GM23338 (cell line): ENCODE measurements around the gene AMZ1. TPM values are rescaled to one million over a fixed set of nuclear protein-coding genes. Genes with fewer than 3 reads are reported as not detected.
A peak's percentile ranks its signal among the peaks of the same experiment; 100 is the strongest.
"Not testable (repeated sequence)": the region's sequence is repeated elsewhere in the genome, so short reads cannot be mapped to it uniquely, and the experiment has no call there.

ENCODE experiments used
- ATAC-seq: fragments of 200-7000 bp; cut with Tn5 transposase; 3 replicates; pipeline ENCODE4 v1.9.1; 2020
- DNase-seq: peaks from one replicate; pipeline ENCODE4 v3.0.0-alpha.2; 2015; ENCODE audit warnings: low spot score
- H2AFZ ChIP-seq: fragments of 200-600 bp; sonication (generic); 2 replicates; pipeline ENCODE4 v1.8.0; 2016; ENCODE audit warnings: antibody characterized with exemption, mild to moderate bottlenecking, moderate library complexity
- H3F3A ChIP-seq: fragments of 200-600 bp; sonication (generic); replicated peaks from 2 replicates; pipeline ENCODE4 v1.8.0; 2017; ENCODE audit warnings: antibody characterized with exemption, mixed run types, low read depth
- H3K27ac ChIP-seq: fragments of 200-600 bp; sonication (generic); 2 replicates; pipeline ENCODE4 v1.6.1; 2016; ENCODE audit warnings: low read depth
- H3K27me3 ChIP-seq: fragments of 200-600 bp; sonication (generic); 2 replicates; pipeline ENCODE4 v1.8.0; 2016; ENCODE audit warnings: mild to moderate bottlenecking, mixed run types, moderate library complexity; ENCODE audit not compliant: insufficient read depth
- H3K36me3 ChIP-seq: fragments of 200-600 bp; sonication (generic); 2 replicates; pipeline ENCODE4 v1.8.0; 2016; ENCODE audit warnings: mild to moderate bottlenecking; ENCODE audit not compliant: insufficient read depth
- H3K4me1 ChIP-seq: fragments of 200-600 bp; sonication (generic); 2 replicates; pipeline ENCODE4 v1.8.0; 2016; ENCODE audit warnings: mild to moderate bottlenecking, moderate library complexity; ENCODE audit not compliant: insufficient read depth
- H3K4me2 ChIP-seq: fragments of 200-600 bp; sonication (generic); 2 replicates; pipeline ENCODE4 v1.7.1; 2017; ENCODE audit warnings: mixed run types
- H3K4me3 ChIP-seq: fragments of 200-600 bp; sonication (generic); 2 replicates; pipeline ENCODE4 v1.6.1; 2016; ENCODE audit warnings: mixed run types
- H3K79me2 ChIP-seq: fragments of 200-600 bp; sonication (generic); replicated peaks from 2 replicates; pipeline ENCODE4 v1.8.0; 2017; ENCODE audit warnings: mild to moderate bottlenecking; ENCODE audit not compliant: insufficient read depth
- H3K9me2 ChIP-seq: fragments of 200-600 bp; sonication (generic); 2 replicates; pipeline ENCODE4 v1.8.0; 2017; ENCODE audit not compliant: insufficient read depth
- H4K20me1 ChIP-seq: fragments of 200-600 bp; sonication (generic); replicated peaks from 2 replicates; pipeline ENCODE4 v1.8.0; 2017; ENCODE audit warnings: mild to moderate bottlenecking; ENCODE audit not compliant: insufficient read depth
- H3K27ac Mint-ChIP-seq: 2 replicates; pipeline ENCODE4 v1.8.0; 2020; ENCODE audit warnings: inconsistent platforms, mild to moderate bottlenecking, moderate library complexity, mixed read lengths
- H3K27me3 Mint-ChIP-seq: 3 replicates; pipeline ENCODE4 v1.8.0; 2022; ENCODE audit warnings: low read depth, mild to moderate bottlenecking, moderate library complexity, mixed read lengths, inconsistent platforms; ENCODE audit not compliant: insufficient read depth, poor library complexity
- H3K36me3 Mint-ChIP-seq: 3 replicates; pipeline ENCODE4 v1.8.0; 2021; ENCODE audit warnings: low read depth, mild to moderate bottlenecking, inconsistent platforms, moderate library complexity, mixed read lengths
- H3K4me1 Mint-ChIP-seq: 3 replicates; pipeline ENCODE4 v1.8.0; 2020; ENCODE audit warnings: mild to moderate bottlenecking, inconsistent platforms, mixed read lengths
- H3K4me3 Mint-ChIP-seq: 3 replicates; pipeline ENCODE4 v1.8.0; 2021; ENCODE audit warnings: moderate library complexity, mild to moderate bottlenecking, inconsistent platforms, mixed read lengths
- H3K9me3 Mint-ChIP-seq: 3 replicates; pipeline ENCODE4 v1.8.0; 2020; ENCODE audit warnings: moderate library complexity, mild to moderate bottlenecking, inconsistent platforms, mixed read lengths
- EZH2 ChIP-seq: fragments of 200-600 bp; sonication (generic); IDR thresholded peaks from one replicate; pipeline ENCODE4 v1.8.0; 2017; ENCODE audit warnings: antibody characterized with exemption, mild to moderate bottlenecking, low read depth; ENCODE audit not compliant: unreplicated experiment
- EZH2phosphoT487 ChIP-seq: fragments of 200-600 bp; sonication (generic); IDR thresholded peaks from one replicate; pipeline ENCODE4 v1.8.1; 2018; ENCODE audit warnings: antibody characterized with exemption; ENCODE audit not compliant: unreplicated experiment
- POLR2AphosphoS5 ChIP-seq: IDR thresholded peaks from 2 replicates; pipeline ENCODE4 v1.6.1; 2016; ENCODE audit warnings: antibody characterized with exemption, low read depth
- ZNF114 ChIP-seq: fragments of 250-450 bp; sonication (Bioruptor Pico); IDR thresholded peaks from 2 replicates; pipeline ENCODE4 v1.5.0; 2020; ENCODE audit warnings: mild to moderate bottlenecking, moderate library complexity
- ZNF331 ChIP-seq: fragments of 250-450 bp; sonication (Bioruptor Pico); IDR thresholded peaks from 2 replicates; pipeline ENCODE4 v1.5.0; 2020; ENCODE audit warnings: low read depth, mild to moderate bottlenecking, moderate library complexity
- polyA plus RNA-seq: library from polyadenylated mRNA; unstranded; fragments of >200 nt; fragmentation: Nextera tagmentation; extraction: Ambion mirVana; gene quantifications from 2 replicates; pipeline ENCODE4 v1.2.1, GENCODE V29; 2016
- total RNA-seq: library from RNA; depleted of rRNA; stranded (reverse); fragments of >200 nt; shearing (Covaris generic); gene quantifications from 2 replicates; pipeline ENCODE4 v1.2.3, GENCODE V29; 2014
- TF ChIP-seq, protein P1 (sequence below): IDR thresholded peaks from 2 replicates; pipeline ENCODE4 v1.6.1; 2016; ENCODE audit warnings: antibody characterized with exemption
- TF ChIP-seq, protein P2 (sequence below): fragments of 250-450 bp; sonication (Bioruptor Pico); IDR thresholded peaks from 2 replicates; pipeline ENCODE4 v1.5.0; 2020; ENCODE audit warnings: mild to moderate bottlenecking, moderate library complexity
- TF ChIP-seq, protein P3 (sequence below): IDR thresholded peaks from one replicate; pipeline ENCODE4 v1.6.1; 2018; ENCODE audit warnings: antibody characterized with exemption; ENCODE audit not compliant: unreplicated experiment
- TF ChIP-seq, protein P4 (sequence below), 2 experiments: fragments of 200-600 bp in 1 of 2; sonication (generic) in 1 of 2; conservative IDR thresholded peaks; 2 replicates each; pipeline versions ENCODE4 v1.5.1 to v1.6.1; 2016 to 2017; ENCODE audit warnings: antibody characterized with exemption in 2 of 2, low read depth in 2 of 2, mild to moderate bottlenecking in 2 of 2, moderate library complexity in 1 of 2

AMZ1 gene
- total and polyA plus RNA-seq, 2 experiments from 2014 or later, result 0.73 to 4.5 TPM

DNA sequence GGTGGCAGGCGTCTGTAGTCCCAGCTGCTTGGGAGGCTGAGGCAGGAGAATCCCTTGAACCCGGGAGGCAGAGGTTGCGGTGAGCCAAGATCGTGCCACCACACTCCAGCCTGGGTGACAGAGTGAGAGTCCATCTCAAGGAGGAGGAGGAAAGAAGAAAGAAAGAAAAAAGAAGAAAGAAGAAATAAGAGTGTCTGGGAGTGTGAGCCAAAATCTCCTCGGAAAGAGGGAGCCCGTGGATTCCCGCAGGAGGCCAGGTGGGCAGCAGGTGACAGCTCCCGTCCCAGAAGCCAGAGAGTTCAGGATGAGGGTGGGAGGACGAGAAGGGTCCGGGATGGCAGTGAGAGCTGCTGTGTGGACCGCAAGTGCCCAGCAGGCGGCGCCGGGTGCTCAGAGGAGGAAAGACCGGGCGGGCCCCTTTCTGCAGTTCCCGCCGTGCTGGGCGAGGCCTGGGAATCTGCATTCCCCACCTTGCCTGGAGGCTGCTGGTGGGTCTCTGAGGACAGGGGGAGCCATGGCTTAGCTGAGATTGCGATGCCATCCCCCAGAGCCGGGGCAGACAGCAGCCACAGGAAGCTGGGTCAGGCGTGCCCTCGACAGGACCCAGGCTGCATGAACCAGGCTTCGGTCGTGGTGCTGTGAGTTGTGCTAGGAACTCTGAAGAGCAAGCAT, 17.1 kb upstream of the AMZ1 start:
- no peak overlapping the region; the same call in 1 of the 2 replicates for H2AFZ ChIP-seq
- Mint-ChIP-seq H3K4me1 (no peaks in the 10 kb centered on the region; the same call in 2 of the 3 replicates), H3K9me3 (peaks cover 4% of the 10 kb centered on the region; the same call in 1 of the 3 replicates), H3K27ac (no peak overlapping the region), H3K36me3 (no peaks in the 10 kb centered on the region; the same call in 2 of the 3 replicates), H3K4me3 (no peak overlapping the region), H3K27me3 (peaks cover 21% of the 10 kb centered on the region)
- H3K79me2 ChIP-seq, result no peaks in the 10 kb centered on the region
- no peaks in the 10 kb centered on the region for H3K36me3 ChIP-seq
- no peak overlapping the region for H3K4me3 ChIP-seq
- no peak overlapping the region for H3K4me2 ChIP-seq
- H3K9me2 ChIP-seq, result no peaks in the 10 kb centered on the region
- no peaks in the 10 kb centered on the region for H3K27me3 ChIP-seq
- TF ChIP-seq, protein P1, sequence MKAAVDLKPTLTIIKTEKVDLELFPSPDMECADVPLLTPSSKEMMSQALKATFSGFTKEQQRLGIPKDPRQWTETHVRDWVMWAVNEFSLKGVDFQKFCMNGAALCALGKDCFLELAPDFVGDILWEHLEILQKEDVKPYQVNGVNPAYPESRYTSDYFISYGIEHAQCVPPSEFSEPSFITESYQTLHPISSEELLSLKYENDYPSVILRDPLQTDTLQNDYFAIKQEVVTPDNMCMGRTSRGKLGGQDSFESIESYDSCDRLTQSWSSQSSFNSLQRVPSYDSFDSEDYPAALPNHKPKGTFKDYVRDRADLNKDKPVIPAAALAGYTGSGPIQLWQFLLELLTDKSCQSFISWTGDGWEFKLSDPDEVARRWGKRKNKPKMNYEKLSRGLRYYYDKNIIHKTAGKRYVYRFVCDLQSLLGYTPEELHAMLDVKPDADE, result no peak
- TF ChIP-seq, protein P2, sequence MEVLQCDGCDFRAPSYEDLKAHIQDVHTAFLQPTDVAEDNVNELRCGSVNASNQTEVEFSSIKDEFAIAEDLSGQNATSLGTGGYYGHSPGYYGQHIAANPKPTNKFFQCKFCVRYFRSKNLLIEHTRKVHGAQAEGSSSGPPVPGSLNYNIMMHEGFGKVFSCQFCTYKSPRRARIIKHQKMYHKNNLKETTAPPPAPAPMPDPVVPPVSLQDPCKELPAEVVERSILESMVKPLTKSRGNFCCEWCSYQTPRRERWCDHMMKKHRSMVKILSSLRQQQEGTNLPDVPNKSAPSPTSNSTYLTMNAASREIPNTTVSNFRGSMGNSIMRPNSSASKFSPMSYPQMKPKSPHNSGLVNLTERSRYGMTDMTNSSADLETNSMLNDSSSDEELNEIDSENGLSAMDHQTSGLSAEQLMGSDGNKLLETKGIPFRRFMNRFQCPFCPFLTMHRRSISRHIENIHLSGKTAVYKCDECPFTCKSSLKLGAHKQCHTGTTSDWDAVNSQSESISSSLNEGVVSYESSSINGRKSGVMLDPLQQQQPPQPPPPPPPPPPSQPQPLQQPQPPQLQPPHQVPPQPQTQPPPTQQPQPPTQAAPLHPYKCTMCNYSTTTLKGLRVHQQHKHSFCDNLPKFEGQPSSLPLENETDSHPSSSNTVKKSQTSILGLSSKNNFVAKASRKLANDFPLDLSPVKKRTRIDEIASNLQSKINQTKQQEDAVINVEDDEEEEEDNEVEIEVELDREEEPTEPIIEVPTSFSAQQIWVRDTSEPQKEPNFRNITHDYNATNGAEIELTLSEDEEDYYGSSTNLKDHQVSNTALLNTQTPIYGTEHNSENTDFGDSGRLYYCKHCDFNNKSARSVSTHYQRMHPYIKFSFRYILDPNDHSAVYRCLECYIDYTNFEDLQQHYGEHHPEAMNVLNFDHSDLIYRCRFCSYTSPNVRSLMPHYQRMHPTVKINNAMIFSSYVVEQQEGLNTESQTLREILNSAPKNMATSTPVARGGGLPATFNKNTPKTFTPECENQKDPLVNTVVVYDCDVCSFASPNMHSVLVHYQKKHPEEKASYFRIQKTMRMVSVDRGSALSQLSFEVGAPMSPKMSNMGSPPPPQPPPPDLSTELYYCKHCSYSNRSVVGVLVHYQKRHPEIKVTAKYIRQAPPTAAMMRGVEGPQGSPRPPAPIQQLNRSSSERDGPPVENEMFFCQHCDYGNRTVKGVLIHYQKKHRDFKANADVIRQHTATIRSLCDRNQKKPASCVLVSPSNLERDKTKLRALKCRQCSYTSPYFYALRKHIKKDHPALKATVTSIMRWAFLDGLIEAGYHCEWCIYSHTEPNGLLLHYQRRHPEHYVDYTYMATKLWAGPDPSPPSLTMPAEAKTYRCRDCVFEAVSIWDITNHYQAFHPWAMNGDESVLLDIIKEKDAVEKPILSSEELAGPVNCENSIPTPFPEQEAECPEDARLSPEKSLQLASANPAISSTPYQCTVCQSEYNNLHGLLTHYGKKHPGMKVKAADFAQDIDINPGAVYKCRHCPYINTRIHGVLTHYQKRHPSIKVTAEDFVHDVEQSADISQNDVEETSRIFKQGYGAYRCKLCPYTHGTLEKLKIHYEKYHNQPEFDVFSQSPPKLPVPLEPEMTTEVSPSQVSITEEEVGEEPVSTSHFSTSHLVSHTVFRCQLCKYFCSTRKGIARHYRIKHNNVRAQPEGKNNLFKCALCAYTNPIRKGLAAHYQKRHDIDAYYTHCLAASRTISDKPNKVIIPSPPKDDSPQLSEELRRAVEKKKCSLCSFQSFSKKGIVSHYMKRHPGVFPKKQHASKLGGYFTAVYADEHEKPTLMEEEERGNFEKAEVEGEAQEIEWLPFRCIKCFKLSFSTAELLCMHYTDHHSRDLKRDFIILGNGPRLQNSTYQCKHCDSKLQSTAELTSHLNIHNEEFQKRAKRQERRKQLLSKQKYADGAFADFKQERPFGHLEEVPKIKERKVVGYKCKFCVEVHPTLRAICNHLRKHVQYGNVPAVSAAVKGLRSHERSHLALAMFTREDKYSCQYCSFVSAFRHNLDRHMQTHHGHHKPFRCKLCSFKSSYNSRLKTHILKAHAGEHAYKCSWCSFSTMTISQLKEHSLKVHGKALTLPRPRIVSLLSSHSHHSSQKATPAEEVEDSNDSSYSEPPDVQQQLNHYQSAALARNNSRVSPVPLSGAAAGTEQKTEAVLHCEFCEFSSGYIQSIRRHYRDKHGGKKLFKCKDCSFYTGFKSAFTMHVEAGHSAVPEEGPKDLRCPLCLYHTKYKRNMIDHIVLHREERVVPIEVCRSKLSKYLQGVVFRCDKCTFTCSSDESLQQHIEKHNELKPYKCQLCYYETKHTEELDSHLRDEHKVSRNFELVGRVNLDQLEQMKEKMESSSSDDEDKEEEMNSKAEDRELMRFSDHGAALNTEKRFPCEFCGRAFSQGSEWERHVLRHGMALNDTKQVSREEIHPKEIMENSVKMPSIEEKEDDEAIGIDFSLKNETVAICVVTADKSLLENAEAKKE (CRISPR knock-in tag), result no peak
- TF ChIP-seq EZH2phosphoT487 (no peak), ZNF114 (CRISPR knock-in tag) (no peak), EZH2 (no peak), POLR2AphosphoS5 (no peak), ZNF331 (no peak)
- TF ChIP-seq, protein P3, sequence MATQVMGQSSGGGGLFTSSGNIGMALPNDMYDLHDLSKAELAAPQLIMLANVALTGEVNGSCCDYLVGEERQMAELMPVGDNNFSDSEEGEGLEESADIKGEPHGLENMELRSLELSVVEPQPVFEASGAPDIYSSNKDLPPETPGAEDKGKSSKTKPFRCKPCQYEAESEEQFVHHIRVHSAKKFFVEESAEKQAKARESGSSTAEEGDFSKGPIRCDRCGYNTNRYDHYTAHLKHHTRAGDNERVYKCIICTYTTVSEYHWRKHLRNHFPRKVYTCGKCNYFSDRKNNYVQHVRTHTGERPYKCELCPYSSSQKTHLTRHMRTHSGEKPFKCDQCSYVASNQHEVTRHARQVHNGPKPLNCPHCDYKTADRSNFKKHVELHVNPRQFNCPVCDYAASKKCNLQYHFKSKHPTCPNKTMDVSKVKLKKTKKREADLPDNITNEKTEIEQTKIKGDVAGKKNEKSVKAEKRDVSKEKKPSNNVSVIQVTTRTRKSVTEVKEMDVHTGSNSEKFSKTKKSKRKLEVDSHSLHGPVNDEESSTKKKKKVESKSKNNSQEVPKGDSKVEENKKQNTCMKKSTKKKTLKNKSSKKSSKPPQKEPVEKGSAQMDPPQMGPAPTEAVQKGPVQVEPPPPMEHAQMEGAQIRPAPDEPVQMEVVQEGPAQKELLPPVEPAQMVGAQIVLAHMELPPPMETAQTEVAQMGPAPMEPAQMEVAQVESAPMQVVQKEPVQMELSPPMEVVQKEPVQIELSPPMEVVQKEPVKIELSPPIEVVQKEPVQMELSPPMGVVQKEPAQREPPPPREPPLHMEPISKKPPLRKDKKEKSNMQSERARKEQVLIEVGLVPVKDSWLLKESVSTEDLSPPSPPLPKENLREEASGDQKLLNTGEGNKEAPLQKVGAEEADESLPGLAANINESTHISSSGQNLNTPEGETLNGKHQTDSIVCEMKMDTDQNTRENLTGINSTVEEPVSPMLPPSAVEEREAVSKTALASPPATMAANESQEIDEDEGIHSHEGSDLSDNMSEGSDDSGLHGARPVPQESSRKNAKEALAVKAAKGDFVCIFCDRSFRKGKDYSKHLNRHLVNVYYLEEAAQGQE, result no peak
- TF ChIP-seq, protein P4, sequence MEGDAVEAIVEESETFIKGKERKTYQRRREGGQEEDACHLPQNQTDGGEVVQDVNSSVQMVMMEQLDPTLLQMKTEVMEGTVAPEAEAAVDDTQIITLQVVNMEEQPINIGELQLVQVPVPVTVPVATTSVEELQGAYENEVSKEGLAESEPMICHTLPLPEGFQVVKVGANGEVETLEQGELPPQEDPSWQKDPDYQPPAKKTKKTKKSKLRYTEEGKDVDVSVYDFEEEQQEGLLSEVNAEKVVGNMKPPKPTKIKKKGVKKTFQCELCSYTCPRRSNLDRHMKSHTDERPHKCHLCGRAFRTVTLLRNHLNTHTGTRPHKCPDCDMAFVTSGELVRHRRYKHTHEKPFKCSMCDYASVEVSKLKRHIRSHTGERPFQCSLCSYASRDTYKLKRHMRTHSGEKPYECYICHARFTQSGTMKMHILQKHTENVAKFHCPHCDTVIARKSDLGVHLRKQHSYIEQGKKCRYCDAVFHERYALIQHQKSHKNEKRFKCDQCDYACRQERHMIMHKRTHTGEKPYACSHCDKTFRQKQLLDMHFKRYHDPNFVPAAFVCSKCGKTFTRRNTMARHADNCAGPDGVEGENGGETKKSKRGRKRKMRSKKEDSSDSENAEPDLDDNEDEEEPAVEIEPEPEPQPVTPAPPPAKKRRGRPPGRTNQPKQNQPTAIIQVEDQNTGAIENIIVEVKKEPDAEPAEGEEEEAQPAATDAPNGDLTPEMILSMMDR (conservative IDR thresholded peaks at IDR 0.05; ENCODE audit: low read depth in 2 of 2), result peak; percentile 71 to 95
- ATAC-seq (peak; percentile 95), DNase-seq (peak; percentile 94)
- H3K27ac ChIP-seq, result no peak overlapping the region
- no peaks in the 10 kb centered on the region for H3F3A ChIP-seq
- H4K20me1 ChIP-seq, result no peaks in the 10 kb centered on the region
- no peaks in the 10 kb centered on the region for H3K4me1 ChIP-seq

DNA sequence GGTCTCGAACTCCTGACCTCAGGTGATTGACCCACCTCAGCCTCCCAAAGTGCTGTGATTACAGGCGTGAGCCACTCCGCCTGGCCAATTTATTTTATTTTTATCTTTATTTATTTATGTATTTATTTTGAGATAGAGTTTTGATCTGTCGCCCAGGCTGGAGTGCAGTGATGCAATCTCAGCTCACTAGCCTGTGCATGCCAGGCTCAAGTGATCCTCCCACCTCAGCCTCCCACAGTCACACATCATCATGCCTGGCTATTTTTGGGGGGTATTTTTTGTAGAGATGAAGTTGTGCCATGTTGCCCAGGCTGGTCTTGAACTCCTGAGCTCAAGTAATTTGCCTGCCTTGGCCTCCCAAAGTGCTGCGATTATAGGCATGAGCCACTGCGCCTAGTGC, 14.8 kb upstream of the AMZ1 start:
- H3F3A ChIP-seq, H3K36me3 Mint-ChIP-seq, H3K36me3 ChIP-seq, H2AFZ ChIP-seq, H3K4me1 ChIP-seq, H3K79me2 ChIP-seq, H3K4me2 ChIP-seq, DNase-seq, H3K4me3 ChIP-seq, H3K9me3 Mint-ChIP-seq, H3K4me1 Mint-ChIP-seq, H3K27me3 ChIP-seq, H4K20me1 ChIP-seq, H3K27ac Mint-ChIP-seq, H3K27ac ChIP-seq, H3K4me3 Mint-ChIP-seq, ATAC-seq, H3K9me2 ChIP-seq: not testable (repeated sequence)
- H3K27me3 Mint-ChIP-seq, result peaks cover 15% of the 10 kb centered on the region
